ENCODE results near the gene COQ3.

DNA sequence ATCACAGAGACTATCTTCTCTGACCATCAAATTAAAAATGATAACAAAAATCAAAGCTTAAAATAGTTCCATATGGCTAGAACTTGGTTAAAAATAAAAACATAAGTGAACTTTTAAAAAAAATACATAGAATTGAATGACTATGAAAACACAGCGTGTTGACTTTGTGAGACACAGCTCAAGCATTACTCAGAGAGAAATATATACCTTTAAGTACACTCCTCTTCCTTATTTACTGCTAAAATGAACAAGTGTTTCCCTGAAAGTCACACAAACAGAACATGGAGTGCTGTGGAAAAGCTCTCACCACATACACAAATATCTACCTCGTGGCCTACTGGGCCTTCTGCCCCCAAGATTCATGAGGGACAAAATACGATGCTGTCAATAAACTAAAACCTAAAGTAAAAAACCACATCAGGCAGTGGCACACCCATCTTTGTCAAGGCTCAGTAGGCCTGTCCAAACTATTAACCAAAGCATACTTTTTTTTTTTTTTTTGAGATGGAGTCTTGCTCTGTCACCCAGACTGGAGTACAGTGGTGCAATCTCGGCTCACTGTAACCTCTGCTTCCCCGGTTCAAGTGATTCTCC lies 52.0 kb downstream of the COQ3 start:
- TF ChIP-seq POLR2AphosphoS5 (IDR thresholded peaks at IDR 0.05) (no peak), EZH2 (IDR thresholded peaks at IDR 0.05; ENCODE audit: borderline replicate concordance, insufficient read depth, low read length, poor library complexity, severe bottlenecking) (no peak), TAF1 (IDR thresholded peaks at IDR 0.05; ENCODE audit: low read depth) (no peak), EP300 (conservative IDR thresholded peaks at IDR 0.05; ENCODE audit: poor library complexity, severe bottlenecking) (no peak)
- TF ChIP-seq, protein P1, sequence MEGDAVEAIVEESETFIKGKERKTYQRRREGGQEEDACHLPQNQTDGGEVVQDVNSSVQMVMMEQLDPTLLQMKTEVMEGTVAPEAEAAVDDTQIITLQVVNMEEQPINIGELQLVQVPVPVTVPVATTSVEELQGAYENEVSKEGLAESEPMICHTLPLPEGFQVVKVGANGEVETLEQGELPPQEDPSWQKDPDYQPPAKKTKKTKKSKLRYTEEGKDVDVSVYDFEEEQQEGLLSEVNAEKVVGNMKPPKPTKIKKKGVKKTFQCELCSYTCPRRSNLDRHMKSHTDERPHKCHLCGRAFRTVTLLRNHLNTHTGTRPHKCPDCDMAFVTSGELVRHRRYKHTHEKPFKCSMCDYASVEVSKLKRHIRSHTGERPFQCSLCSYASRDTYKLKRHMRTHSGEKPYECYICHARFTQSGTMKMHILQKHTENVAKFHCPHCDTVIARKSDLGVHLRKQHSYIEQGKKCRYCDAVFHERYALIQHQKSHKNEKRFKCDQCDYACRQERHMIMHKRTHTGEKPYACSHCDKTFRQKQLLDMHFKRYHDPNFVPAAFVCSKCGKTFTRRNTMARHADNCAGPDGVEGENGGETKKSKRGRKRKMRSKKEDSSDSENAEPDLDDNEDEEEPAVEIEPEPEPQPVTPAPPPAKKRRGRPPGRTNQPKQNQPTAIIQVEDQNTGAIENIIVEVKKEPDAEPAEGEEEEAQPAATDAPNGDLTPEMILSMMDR (IDR thresholded peaks at IDR 0.05; ENCODE audit: poor library complexity, severe bottlenecking) = no peak
- TF ChIP-seq, protein P2, sequence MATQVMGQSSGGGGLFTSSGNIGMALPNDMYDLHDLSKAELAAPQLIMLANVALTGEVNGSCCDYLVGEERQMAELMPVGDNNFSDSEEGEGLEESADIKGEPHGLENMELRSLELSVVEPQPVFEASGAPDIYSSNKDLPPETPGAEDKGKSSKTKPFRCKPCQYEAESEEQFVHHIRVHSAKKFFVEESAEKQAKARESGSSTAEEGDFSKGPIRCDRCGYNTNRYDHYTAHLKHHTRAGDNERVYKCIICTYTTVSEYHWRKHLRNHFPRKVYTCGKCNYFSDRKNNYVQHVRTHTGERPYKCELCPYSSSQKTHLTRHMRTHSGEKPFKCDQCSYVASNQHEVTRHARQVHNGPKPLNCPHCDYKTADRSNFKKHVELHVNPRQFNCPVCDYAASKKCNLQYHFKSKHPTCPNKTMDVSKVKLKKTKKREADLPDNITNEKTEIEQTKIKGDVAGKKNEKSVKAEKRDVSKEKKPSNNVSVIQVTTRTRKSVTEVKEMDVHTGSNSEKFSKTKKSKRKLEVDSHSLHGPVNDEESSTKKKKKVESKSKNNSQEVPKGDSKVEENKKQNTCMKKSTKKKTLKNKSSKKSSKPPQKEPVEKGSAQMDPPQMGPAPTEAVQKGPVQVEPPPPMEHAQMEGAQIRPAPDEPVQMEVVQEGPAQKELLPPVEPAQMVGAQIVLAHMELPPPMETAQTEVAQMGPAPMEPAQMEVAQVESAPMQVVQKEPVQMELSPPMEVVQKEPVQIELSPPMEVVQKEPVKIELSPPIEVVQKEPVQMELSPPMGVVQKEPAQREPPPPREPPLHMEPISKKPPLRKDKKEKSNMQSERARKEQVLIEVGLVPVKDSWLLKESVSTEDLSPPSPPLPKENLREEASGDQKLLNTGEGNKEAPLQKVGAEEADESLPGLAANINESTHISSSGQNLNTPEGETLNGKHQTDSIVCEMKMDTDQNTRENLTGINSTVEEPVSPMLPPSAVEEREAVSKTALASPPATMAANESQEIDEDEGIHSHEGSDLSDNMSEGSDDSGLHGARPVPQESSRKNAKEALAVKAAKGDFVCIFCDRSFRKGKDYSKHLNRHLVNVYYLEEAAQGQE (IDR thresholded peaks at IDR 0.05; ENCODE audit: borderline replicate concordance) = no peak

All from neural cell (in vitro differentiated cells).